ENCODE results near the gene PRDM16. TPM values are rescaled to one million over a fixed set of nuclear protein-coding genes. Genes with fewer than 3 reads are reported as not detected.

PRDM16 gene
- total and polyA plus RNA-seq, 2 experiments from 2014 or later = 0.14 to 0.16 TPM

GRCh38 chr1:3369446-3370076 is 300.6 kb downstream of the PRDM16 start:
- no peak for TF ChIP-seq NANOG (IDR thresholded peaks at IDR 0.05; ENCODE audit: borderline replicate concordance)
- TF ChIP-seq, protein P1, sequence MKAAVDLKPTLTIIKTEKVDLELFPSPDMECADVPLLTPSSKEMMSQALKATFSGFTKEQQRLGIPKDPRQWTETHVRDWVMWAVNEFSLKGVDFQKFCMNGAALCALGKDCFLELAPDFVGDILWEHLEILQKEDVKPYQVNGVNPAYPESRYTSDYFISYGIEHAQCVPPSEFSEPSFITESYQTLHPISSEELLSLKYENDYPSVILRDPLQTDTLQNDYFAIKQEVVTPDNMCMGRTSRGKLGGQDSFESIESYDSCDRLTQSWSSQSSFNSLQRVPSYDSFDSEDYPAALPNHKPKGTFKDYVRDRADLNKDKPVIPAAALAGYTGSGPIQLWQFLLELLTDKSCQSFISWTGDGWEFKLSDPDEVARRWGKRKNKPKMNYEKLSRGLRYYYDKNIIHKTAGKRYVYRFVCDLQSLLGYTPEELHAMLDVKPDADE (IDR thresholded peaks at IDR 0.05) = no peak
- TF ChIP-seq, protein P2, sequence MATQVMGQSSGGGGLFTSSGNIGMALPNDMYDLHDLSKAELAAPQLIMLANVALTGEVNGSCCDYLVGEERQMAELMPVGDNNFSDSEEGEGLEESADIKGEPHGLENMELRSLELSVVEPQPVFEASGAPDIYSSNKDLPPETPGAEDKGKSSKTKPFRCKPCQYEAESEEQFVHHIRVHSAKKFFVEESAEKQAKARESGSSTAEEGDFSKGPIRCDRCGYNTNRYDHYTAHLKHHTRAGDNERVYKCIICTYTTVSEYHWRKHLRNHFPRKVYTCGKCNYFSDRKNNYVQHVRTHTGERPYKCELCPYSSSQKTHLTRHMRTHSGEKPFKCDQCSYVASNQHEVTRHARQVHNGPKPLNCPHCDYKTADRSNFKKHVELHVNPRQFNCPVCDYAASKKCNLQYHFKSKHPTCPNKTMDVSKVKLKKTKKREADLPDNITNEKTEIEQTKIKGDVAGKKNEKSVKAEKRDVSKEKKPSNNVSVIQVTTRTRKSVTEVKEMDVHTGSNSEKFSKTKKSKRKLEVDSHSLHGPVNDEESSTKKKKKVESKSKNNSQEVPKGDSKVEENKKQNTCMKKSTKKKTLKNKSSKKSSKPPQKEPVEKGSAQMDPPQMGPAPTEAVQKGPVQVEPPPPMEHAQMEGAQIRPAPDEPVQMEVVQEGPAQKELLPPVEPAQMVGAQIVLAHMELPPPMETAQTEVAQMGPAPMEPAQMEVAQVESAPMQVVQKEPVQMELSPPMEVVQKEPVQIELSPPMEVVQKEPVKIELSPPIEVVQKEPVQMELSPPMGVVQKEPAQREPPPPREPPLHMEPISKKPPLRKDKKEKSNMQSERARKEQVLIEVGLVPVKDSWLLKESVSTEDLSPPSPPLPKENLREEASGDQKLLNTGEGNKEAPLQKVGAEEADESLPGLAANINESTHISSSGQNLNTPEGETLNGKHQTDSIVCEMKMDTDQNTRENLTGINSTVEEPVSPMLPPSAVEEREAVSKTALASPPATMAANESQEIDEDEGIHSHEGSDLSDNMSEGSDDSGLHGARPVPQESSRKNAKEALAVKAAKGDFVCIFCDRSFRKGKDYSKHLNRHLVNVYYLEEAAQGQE (IDR thresholded peaks at IDR 0.05; ENCODE audit: unreplicated experiment) = no peak
- TF ChIP-seq, protein P3, sequence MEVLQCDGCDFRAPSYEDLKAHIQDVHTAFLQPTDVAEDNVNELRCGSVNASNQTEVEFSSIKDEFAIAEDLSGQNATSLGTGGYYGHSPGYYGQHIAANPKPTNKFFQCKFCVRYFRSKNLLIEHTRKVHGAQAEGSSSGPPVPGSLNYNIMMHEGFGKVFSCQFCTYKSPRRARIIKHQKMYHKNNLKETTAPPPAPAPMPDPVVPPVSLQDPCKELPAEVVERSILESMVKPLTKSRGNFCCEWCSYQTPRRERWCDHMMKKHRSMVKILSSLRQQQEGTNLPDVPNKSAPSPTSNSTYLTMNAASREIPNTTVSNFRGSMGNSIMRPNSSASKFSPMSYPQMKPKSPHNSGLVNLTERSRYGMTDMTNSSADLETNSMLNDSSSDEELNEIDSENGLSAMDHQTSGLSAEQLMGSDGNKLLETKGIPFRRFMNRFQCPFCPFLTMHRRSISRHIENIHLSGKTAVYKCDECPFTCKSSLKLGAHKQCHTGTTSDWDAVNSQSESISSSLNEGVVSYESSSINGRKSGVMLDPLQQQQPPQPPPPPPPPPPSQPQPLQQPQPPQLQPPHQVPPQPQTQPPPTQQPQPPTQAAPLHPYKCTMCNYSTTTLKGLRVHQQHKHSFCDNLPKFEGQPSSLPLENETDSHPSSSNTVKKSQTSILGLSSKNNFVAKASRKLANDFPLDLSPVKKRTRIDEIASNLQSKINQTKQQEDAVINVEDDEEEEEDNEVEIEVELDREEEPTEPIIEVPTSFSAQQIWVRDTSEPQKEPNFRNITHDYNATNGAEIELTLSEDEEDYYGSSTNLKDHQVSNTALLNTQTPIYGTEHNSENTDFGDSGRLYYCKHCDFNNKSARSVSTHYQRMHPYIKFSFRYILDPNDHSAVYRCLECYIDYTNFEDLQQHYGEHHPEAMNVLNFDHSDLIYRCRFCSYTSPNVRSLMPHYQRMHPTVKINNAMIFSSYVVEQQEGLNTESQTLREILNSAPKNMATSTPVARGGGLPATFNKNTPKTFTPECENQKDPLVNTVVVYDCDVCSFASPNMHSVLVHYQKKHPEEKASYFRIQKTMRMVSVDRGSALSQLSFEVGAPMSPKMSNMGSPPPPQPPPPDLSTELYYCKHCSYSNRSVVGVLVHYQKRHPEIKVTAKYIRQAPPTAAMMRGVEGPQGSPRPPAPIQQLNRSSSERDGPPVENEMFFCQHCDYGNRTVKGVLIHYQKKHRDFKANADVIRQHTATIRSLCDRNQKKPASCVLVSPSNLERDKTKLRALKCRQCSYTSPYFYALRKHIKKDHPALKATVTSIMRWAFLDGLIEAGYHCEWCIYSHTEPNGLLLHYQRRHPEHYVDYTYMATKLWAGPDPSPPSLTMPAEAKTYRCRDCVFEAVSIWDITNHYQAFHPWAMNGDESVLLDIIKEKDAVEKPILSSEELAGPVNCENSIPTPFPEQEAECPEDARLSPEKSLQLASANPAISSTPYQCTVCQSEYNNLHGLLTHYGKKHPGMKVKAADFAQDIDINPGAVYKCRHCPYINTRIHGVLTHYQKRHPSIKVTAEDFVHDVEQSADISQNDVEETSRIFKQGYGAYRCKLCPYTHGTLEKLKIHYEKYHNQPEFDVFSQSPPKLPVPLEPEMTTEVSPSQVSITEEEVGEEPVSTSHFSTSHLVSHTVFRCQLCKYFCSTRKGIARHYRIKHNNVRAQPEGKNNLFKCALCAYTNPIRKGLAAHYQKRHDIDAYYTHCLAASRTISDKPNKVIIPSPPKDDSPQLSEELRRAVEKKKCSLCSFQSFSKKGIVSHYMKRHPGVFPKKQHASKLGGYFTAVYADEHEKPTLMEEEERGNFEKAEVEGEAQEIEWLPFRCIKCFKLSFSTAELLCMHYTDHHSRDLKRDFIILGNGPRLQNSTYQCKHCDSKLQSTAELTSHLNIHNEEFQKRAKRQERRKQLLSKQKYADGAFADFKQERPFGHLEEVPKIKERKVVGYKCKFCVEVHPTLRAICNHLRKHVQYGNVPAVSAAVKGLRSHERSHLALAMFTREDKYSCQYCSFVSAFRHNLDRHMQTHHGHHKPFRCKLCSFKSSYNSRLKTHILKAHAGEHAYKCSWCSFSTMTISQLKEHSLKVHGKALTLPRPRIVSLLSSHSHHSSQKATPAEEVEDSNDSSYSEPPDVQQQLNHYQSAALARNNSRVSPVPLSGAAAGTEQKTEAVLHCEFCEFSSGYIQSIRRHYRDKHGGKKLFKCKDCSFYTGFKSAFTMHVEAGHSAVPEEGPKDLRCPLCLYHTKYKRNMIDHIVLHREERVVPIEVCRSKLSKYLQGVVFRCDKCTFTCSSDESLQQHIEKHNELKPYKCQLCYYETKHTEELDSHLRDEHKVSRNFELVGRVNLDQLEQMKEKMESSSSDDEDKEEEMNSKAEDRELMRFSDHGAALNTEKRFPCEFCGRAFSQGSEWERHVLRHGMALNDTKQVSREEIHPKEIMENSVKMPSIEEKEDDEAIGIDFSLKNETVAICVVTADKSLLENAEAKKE (CRISPR knock-in tag; IDR thresholded peaks at IDR 0.05) = no peak
- no peak for TF ChIP-seq ZNF114 (CRISPR knock-in tag; IDR thresholded peaks at IDR 0.05)
- TF ChIP-seq EZH2 (IDR thresholded peaks at IDR 0.05; ENCODE audit: low read depth, unreplicated experiment) = no peak
- TF ChIP-seq STAT1 (IDR thresholded peaks at IDR 0.05; ENCODE audit: unreplicated experiment) = no peak
- TF ChIP-seq JUNB (IDR thresholded peaks at IDR 0.05; ENCODE audit: unreplicated experiment) = no peak
- TF ChIP-seq POLR2AphosphoS5 (IDR thresholded peaks at IDR 0.05; ENCODE audit: low read depth) = no peak
- no peak for TF ChIP-seq EZH2phosphoT487 (IDR thresholded peaks at IDR 0.05; ENCODE audit: unreplicated experiment)
- TF ChIP-seq, protein P4, sequence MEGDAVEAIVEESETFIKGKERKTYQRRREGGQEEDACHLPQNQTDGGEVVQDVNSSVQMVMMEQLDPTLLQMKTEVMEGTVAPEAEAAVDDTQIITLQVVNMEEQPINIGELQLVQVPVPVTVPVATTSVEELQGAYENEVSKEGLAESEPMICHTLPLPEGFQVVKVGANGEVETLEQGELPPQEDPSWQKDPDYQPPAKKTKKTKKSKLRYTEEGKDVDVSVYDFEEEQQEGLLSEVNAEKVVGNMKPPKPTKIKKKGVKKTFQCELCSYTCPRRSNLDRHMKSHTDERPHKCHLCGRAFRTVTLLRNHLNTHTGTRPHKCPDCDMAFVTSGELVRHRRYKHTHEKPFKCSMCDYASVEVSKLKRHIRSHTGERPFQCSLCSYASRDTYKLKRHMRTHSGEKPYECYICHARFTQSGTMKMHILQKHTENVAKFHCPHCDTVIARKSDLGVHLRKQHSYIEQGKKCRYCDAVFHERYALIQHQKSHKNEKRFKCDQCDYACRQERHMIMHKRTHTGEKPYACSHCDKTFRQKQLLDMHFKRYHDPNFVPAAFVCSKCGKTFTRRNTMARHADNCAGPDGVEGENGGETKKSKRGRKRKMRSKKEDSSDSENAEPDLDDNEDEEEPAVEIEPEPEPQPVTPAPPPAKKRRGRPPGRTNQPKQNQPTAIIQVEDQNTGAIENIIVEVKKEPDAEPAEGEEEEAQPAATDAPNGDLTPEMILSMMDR (conservative IDR thresholded peaks at IDR 0.05; ENCODE audit: low read depth in 2 of 2) = no peak
- no peak for TF ChIP-seq CREB1 (CRISPR knock-in tag; IDR thresholded peaks at IDR 0.05; ENCODE audit: low read depth)
- TF ChIP-seq ZNF331 (CRISPR knock-in tag; IDR thresholded peaks at IDR 0.05; ENCODE audit: low read depth) = no peak
- DNase-seq (ENCODE audit: low spot score) = no peak
- Histone ChIP-seq H3K79me2 (replicated peaks; ENCODE audit: insufficient read depth) (no peaks in the 10 kb centered on the region), H3K4me3 (no peak overlapping the region), H3K36me3 (ENCODE audit: insufficient read depth) (no peaks in the 10 kb centered on the region), H2AFZ (no peak overlapping the region), H3K4me1 (ENCODE audit: insufficient read depth) (peaks cover 4% of the 10 kb centered on the region; the same call in 1 of the 2 replicates), H4K20me1 (replicated peaks; ENCODE audit: insufficient read depth) (no peaks in the 10 kb centered on the region), H3K27ac (ENCODE audit: low read depth) (no peak overlapping the region), H3K9me2 (ENCODE audit: insufficient read depth) (no peaks in the 10 kb centered on the region), H3K27me3 (ENCODE audit: insufficient read depth) (no peaks in the 10 kb centered on the region), H3F3A (replicated peaks; ENCODE audit: low read depth) (no peaks in the 10 kb centered on the region), H3K4me2 (0 out of 2 replicates have a peak overlapping the region, but pooled peaks have one; percentile 5)
- Mint-ChIP-seq H3K27me3 (ENCODE audit: insufficient read depth, low read depth, poor library complexity) (peaks cover 2% of the 10 kb centered on the region), H3K36me3 (ENCODE audit: low read depth) (no peaks in the 10 kb centered on the region), H3K9me3 (no peaks in the 10 kb centered on the region; the same call in 2 of the 3 replicates), H3K4me1 (peaks cover 18% of the 10 kb centered on the region), H3K4me3 (no peak overlapping the region), H3K27ac (no peak overlapping the region)
- ATAC-seq = no peak

Data from GM23338 (cell line).